ENCODE results near the gene COBL.

COBL gene

DNA sequence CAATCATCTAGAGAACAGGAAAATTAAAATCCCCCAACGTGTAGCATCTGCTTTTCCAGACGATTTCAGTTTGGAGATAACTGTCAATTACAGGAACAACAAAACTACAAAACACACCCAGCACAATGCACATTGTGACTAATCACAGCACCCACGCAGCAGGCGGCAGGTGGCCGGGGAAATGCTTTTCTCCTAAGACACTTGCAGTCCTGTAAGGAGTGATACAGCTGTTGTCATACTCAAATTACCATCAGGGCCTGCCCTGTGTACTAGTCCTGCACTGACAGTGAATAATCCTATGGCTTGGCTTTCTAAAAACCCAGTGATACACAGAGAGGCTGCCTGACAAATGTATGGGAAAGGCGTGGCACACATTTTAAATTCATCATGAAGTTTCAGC, 37.8 kb downstream of the COBL start:
- DNase-seq (ENCODE audit: low read depth in 1 of 2, low spot score in 1 of 2): no peak

DNA sequence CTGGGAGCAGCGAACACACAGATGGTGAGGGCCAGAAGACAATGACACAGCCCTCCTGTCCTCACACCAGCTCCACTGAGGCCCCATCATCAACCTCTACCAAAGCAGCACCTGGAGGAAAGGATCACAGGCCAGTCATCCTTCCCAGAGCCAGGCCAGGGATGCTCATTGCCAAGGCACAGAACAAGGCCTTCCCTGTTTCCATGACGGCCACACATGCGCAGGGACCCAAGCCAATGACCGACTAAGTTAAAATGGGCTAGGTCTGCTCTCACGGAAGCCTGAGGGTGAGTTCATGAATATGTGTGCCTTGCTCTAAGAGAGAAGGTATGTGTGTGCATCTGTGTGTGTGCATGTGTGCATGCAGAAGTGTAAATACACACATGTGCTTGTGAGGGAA, 39.6 kb downstream of the COBL start:
- no peak for DNase-seq (ENCODE audit: low read depth in 1 of 2, low spot score in 1 of 2)

DNA sequence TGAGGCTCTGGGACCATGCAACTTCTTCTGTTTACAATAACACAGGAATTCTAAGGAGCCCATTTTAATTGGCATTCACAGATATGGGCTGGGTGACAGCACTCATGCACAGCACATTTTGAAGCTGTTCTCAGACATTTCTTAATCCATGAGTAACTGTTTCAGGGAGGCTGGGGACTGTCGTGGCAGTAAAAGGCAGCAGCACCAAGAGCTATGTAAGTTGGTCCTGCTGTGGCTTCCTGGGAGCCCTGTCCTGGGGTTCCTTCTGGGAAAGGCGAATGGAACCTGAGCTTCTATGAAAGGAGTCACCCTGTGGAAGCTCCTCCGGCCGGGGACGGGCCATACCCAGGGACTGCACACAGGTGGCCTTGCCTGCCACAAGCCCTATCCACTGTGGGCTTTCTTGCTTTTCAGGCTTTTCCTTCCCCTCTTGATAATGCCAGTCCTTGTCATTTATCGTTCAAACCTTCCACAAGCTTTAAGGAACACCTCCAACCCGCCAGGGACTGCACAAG, 40.5 kb downstream of the COBL start:
- DNase-seq (ENCODE audit: low read depth in 1 of 2, low spot score in 1 of 2): no peak

DNA sequence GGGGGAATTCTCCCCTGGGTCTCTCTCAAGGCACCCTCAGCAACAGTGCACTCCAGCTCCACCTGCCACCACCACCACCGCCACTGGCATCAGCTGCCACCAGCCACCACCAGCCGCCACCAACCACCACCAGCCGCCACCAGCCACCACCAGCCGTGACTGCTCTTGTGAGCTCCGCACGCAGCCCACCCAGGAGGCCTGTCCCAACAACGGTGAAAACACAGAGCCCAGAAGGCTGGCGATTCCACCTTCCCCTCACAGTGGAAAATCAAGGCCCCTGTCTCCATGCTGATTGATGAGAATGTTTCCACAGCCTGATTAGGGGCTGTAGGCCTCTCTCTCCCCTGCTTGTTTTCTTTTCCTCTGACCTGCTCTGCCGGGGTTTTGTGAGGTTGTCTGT, 41.1 kb downstream of the COBL start:
- no peak for DNase-seq (ENCODE audit: low read depth in 1 of 2, low spot score in 1 of 2)

DNA sequence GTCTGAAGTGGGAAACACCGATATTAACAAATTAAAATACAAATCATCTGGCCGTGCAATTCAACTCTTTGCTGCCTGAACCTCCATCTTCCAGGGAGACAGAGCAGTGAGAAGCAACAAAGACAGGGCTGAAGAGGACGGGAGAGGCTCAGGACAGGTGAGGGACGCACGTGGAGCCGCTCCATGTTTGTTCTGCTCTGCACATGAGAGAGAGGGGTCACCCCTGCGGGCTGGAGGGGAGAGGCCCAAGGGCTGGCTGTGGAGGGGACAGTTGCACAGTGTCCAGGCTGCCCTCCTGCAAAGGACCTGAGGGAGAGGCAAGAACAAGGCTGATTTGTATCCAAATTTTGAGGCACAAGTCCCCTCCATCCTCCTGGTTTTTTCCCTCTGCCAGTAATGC, 41.7 kb downstream of the COBL start:
- no peak for DNase-seq (ENCODE audit: low read depth in 1 of 2, low spot score in 1 of 2)

DNA sequence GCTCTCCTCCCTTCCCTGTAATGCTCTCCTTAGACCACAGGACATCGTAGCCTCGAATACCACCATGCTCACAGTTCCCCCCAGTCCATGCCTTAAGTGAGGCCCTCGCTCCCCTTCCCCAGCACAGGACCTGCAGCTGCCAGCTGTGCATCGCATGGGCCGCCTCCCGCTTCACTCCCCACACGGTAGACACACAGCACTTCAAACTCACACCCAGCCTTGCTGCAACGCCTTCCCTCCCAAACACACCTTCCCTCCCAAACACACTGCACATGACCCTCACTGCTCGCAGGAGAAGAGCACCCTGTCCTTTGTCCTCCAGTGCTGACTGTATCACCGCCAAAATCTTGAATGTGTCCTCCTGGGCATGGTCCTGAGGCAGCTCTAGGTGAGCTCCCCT, 42.6 kb downstream of the COBL start:
- no peak for DNase-seq (ENCODE audit: low read depth in 1 of 2, low spot score in 1 of 2)

DNA sequence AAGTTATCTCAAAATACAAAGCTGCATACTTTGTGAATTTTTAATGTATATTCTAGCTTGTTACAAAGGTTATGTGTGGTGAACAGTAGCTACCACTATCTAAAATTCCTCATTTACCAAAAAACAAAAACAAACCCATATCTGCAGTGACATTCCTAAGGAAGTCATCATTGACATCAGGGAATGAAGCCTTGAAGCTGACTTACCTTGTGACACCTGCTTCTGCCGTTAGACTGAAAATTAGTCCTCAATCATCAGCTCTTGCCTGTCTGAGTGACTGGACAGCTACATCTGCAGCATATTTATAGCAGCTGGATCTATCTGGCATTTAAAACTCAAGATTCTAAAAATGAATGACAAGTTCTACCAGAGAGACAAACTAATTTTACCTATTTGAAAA, 43.2 kb downstream of the COBL start:
- DNase-seq (ENCODE audit: low read depth in 1 of 2, low spot score in 1 of 2): no peak

DNA sequence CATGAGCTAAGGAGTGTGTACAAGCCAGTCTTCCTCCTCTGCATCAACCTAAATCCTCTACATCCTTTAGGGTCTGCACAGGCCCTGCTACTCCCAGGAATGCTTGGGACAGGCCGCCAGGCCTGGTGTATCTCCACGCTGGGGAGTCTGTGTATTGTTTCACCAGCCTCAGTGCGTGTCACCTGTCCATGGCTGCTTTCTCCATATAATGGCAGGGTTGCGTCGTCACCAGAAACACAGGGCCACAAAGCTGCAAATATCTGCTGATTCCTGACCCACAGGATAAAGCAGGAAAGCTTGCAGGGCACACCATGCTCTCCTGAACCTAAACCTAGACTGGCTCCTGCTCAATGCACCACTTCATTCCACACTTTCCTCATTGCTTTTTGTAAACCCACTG, 45.6 kb downstream of the COBL start:
- no peak for DNase-seq (ENCODE audit: low read depth in 1 of 2, low spot score in 1 of 2)

DNA sequence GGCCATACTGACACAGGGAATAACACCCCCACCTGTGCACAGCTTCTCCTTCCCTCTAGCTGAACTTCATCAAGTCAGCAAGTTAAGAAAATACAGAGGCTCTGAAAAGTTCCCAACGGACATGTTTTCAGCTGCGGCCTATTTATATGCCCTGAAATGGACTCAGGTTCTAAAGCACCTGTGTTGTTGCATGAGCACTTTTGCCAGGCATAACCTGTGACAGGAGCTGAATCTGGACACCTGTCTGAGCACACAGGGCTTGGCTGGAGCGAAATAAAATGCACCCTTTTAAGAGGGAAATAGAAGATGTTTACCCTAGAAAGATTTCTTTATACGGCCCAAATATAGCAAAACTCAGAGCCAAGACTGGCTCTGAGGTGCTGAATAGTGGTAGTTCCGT, 46.7 kb downstream of the COBL start:
- DNase-seq (ENCODE audit: low read depth in 1 of 2, low spot score in 1 of 2): no peak

DNA sequence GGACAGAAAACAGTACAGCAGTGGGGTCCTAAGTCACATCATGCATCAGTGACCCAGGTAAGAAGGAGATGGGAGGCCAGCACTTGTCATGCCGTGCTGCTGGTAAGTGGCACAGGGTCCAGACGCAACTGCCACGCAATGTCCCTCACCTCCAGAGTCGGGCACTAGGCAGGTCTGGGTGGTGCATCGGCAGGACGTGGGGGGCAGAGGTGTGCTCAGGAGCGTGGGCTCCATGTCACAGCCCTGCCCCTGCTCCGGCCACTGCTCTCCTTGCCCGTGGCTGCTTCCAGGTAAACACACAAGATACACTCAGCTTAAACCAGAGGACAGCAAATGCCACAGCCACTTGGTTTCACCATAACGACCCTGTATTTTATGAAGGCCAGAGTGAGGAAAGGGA, 47.3 kb downstream of the COBL start:
- DNase-seq (ENCODE audit: low read depth in 1 of 2, low spot score in 1 of 2): no peak

DNA sequence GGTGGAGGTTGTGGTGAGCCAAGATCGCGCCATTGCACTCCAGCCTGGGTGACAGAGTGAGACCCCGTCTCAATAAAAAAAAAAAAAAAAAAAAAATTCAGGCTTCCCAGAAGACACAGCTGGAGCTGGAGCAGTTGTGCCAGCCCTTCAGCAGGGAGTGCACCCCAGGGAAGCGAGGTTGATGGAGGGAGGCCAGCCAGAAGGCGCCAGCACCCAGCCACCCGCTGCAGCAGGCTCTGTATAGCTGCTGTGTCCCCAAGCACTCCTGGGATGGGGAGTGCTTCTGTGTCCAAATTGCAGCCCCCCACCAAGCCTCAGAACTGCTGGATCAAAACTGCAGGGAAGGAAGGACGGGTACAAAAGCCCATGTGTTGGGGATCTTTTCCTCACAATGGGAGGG, 47.8 kb downstream of the COBL start:
- no peak for DNase-seq (ENCODE audit: low read depth in 1 of 2, low spot score in 1 of 2)

DNA sequence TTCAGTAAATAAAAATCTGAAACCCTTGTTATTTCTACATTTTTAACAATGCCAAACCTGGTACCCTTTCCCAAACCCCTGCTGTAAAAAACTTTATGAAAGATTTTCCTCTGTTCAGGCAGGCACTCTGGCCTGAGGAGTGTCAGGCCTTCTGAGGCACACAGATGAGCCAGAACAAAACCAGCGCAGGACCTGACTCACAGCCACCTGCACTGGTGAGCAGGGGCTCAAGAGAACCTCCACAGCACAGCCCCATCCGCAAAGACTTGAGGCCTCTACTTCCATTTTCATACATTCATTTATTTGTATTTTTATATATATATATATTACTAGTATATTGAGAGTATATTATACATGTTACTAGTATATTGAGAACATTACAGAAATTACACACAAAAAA, 49.4 kb downstream of the COBL start:
- no peak for DNase-seq (ENCODE audit: low read depth in 1 of 2, low spot score in 1 of 2)

DNA sequence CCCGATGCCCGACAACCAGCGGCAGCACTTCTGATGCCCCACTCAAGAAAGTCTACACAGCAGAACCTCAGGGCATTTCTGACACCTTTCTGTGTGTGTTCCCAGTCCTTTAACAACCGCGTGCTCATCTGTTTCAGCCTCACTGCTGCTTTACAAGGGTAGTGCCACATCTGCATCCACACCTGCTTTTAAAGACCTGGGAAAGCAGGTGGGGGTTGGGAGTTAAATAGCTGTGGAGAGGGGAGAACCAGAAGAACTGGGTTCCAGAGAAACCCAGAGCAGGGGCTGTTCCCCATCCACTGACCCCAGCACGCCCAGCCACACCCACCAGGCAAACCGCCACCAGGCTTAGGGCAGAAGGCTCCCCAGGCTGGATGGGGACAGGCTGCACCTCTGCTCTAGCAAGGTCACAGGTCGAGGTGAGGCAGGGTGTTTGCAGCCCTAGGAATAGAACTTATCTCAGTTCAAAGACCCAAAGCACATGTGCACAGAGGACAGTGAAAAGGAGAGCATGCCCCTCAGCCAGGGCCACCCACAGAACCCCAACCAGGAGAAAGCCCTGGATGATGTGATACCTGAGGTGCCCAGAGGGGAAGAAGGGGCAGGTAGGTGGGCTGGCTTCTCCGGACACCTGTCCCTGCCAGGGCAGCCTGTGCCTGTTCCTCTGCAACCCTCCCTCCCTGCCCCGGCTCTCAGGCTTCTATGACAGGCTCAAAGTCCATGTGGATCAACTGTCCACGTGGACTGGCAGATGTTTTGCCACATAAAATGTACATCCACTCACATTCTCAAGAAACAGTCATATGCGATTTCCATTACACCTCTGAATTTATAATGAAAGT, 51.3 kb downstream of the COBL start:
- DNase-seq (ENCODE audit: low read depth in 1 of 2, low spot score in 1 of 2): no peak

DNA sequence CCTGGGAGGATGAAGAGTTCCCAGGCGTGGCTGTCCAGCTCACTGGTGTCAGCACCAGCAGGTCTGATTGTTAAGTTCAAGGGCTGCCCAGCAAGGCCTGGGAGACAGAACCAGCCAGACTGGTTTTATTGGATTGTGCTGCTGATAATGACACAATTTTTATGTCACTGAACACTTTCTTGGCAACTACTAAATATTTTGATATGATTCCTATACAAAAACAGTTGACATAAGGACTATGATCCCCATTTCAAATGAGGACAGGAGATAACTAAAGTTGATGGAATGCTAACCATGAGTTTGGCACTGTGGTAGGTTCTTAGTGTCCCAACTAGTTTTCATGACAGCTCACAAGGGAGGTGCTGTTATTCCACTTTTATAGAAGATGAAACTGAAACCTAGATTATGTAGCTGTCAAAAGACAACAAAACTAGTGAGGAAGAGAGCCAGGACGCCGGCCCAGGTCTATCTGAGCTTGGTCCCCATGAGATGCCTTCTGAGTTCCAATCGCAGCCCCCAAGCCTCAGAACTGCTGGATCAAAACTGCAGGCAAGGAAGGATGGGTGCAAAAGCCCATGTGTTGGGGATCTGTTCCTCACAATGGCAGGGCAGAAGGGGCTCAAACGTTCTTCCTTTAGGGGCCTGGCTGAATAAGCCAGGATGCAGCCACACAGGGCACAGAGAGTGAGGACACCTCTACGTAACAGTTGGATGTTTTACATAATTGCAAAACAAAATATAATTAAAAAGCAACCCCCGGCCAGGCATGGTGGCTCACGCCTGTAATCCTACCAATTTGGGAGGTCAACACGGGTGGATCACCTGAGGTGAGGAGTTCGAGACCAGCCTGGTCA, 52.8 kb downstream of the COBL start:
- no peak for DNase-seq (ENCODE audit: low read depth in 1 of 2, low spot score in 1 of 2)

DNA sequence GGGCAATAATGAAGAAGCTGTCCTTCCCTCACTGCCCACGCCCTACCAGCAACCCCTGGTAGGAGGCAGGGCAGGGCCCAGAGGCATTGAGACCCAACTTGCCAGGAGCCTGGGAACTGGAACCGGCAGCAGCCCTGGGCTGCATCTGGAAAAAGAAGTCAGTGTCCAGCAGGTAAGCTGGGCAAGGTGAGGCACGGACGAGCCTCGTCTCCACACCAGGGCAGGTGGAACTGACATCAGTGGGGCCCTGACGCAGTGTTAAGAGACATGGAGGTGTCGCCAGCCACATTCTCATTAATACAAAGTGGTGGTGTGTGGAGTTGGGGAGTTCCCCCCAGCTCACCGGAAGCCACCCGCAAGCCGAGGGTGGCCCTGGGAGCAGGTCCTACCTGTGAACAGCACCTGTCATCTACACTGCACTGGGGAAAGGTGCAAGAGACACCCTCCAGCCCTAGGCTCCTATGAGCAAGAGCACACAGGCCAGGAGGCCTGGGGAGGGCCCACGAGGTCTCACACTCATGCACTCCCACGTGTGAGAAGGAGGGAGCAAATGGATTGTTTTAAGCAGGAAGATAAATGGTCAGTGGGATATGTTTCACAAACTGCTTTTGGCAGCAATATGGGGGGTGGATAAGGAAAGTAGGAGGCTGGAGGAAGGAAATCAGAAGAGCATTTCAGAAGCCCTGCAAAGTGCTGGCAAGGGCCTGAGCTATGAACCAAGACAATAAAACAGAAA, 53.6 kb downstream of the COBL start:
- DNase-seq (ENCODE audit: low read depth in 1 of 2, low spot score in 1 of 2): no peak

DNA sequence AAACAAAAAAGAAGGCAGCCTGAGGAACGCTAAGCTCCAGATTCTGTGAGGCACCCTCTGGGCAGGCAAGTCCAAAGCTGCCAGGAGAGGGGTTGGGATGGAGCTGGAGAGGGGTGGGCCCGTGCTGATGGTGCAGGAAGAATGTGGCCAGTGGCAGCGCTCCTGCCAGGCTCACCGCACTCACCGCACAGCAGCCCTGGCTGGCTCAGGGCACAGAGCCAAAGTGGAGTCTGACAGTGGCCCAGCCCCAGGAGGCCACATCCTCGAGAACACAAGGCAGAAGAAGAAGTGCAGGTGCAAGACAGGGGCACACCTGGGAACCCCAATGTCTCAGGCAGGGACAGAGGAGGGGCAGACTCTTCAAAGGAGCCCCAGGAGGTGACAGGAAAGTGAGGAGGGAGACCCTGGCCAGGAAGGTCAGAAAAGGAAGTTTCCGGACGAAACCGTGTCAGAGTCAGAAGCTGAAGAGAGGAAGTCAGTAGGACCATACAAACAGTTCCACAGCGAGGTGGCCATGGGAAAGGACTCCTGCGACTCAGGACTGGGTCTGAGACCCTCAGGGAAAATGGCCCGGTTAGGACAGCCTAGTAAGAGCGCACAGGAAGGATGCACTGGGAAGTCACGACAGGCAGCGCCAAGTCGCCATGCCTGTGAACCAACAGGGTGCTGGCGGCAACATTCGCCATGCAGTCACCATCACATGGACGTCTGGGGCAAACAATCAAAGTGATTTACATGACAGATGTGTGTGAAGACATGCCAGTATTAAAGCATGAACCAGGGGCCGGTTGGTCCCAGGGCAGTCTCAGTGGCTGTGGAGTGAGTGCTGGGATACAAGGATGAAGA, 54.4 kb downstream of the COBL start:
- DNase-seq (ENCODE audit: low read depth in 1 of 2, low spot score in 1 of 2): no peak

DNA sequence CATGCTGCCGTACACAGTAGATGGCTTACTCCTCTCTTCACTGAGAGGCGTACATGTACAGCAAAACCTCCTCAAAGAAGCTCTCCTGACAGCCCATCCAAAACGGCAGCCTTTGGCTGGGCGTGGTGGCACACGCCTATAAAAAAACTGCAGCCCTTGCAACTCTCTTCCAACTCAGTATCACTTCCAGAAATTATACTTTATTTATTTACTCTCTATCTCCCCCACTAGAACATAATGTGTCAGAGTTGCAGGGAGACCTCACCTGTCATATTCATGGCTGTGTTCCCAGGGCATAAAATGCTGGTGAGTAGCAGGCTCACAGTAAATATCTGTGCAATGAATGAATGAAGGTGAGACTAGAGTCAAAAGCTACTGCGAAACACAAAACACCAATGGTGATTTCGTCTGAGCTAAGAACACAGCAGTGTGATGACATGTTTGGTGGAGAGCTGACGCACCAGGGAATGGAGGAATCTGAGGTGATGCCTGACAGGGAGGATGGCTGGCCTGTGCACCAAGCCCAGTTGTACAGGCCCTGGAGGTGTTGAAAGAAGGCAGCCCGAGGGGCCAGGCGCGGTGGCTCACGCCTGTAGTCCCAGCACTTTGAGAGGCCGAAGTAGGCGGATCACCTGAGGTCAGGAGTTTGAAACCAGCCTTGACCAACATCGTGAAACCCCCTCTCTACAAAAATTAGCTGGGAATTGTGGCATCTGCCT, 55.3 kb downstream of the COBL start:
- no peak for DNase-seq (ENCODE audit: low read depth in 1 of 2, low spot score in 1 of 2)

DNA sequence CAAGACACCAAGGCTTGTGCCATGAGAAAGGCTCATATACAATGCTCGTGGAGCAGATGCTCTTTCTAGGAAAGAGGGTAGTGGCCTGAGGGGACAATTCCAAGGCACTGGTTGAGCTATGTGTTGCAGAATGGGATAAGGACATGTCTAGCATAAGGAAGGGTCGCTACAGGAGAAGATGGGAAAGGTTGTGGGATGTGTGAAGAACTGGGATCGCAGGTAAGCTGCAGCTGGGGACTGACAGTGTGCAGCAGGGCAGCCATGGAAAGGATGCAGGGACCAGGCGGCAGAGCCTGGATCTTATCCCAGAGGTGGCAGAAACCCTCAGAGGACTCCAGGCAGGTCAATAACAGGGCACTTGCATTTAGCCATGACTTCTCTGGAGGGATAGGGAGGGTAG, 56.1 kb downstream of the COBL start:
- DNase-seq (ENCODE audit: low read depth in 1 of 2, low spot score in 1 of 2): no peak

DNA sequence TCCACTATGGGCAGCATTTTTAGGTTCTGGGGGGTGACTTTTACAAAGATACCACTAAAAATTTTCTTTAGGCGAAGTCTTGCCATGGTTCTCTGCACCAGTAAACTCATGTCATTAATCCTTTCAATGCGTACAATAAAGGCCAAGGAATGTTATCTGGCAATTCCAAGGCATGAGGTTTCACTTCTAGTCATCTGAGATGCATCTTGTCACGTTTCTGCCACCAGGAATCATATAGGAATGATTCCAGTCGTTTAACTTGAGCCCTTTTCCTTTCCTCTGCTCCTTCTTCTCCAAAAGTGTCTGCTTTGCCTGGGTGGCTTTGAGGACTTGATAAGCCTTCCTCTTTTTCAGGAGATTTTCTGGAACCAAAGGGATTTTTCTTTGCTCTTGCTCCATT, 56.8 kb downstream of the COBL start:
- DNase-seq (ENCODE audit: low read depth in 1 of 2, low spot score in 1 of 2): no peak

DNA sequence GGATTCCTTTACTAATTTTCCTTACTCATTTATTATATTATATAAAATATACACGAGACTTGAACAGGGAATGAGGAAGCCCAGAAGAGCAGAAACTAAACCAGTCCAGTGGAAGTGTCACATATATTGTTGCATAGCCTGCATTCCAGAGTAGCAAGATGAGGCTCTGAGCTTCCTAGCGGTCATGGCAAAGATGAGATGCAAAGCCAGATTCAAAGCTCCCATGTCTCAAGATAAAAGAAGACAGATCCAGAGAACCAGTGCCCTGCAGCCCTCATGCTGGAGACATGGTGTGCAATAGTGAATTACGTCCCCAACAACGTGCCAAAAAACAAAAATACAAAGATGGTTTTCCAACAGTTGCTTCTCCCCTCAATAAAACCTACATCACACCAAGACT, 59.7 kb downstream of the COBL start:
- no peak for DNase-seq (ENCODE audit: low read depth in 1 of 2, low spot score in 1 of 2)

Data from activated CD4-positive, alpha-beta T cell treated with anti-CD3 and anti-CD28 coated beads, Interleukin-2, amount 50 U/mL, for 24 hours (primary cell).